GM12891 (cell line): ENCODE measurements around the gene ZBTB46.

Experiments
- PAX5 ChIP-seq: IDR thresholded peaks from 2 replicates; pipeline ENCODE4 v1.6.1; 2011; ENCODE audit warnings: low read length, moderate library complexity, mild to moderate bottlenecking; ENCODE audit not compliant: insufficient read depth, severe bottlenecking
- POLR2A ChIP-seq: IDR thresholded peaks from 2 replicates; pipeline ENCODE4 v1.6.1; 2011; ENCODE audit warnings: low read depth, low read length, control low read depth
- POLR2AphosphoS5 ChIP-seq: IDR thresholded peaks from 2 replicates; pipeline ENCODE4 v1.6.1; 2011; ENCODE audit warnings: low read depth, low read length, control low read depth
- POU2F2 ChIP-seq: IDR thresholded peaks from 2 replicates; pipeline ENCODE4 v1.6.1; 2011; ENCODE audit warnings: low read depth, mild to moderate bottlenecking, control low read depth, low read length, moderate library complexity
- SPI1 ChIP-seq: IDR thresholded peaks from 2 replicates; pipeline ENCODE4 v1.6.1; 2011; ENCODE audit warnings: low read depth, low read length, control low read depth
- TAF1 ChIP-seq: IDR thresholded peaks from 2 replicates; pipeline ENCODE4 v1.6.1; 2011; ENCODE audit warnings: low read depth, low read length, control low read depth

DNA sequence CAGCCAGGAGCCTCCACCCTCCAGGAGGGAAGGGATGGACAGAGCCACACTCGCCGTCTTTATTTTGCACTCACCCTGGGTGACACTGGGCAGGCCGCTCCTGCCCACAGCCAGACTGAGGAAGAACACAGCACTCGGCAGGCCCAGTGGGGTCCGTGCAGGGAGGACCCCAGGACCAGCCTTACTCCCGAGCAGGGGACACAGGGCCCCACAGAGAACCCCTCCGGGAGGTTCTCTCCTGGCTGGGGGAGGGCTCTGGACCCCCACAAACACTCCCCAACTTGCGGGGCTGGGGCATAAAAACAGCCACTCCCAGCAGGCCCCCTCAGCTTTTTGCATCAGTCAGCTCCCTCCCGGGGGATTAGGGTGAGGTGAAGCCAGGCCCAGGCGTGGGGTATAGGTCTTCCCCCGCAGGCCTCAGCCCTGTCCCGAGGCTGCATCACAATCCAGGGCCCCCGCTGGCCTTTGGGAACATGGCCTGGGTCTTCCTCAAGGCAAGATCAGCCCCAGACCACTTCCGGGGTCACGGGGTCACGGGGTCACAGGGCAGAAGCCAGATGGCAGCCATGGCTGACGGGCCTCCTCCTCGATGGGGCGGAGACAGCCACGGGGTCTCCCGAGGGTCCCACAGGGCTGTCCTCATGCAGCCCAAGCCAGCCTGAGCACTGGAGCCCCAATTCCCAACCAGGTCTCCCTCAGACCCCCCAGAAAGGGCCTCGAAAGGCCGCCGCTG lies 131.4 kb downstream of the ZBTB46 start:
- no peak for TF ChIP-seq POLR2A
- TF ChIP-seq POU2F2: no peak
- TF ChIP-seq POLR2AphosphoS5: no peak
- TF ChIP-seq SPI1: no peak
- no peak for TF ChIP-seq TAF1
- no peak for TF ChIP-seq PAX5
